AG09319 (cell line): ENCODE results near the gene CHMP6.
"Not testable (repeated sequence)": the region's sequence is repeated elsewhere in the genome, so short reads cannot be mapped to it uniquely, and the experiment has no call there.

Source experiments
- DNase-seq: peaks from one replicate; pipeline ENCODE4 v3.0.0-alpha.2; 2010; ENCODE audit warnings: low read depth; ENCODE audit errors: extremely low read depth
- TF ChIP-seq, protein P1 (sequence below): IDR thresholded peaks from 2 replicates; pipeline ENCODE4 v1.5.1; 2011; ENCODE audit warnings: low read depth, mild to moderate bottlenecking, inconsistent platforms, low read length, moderate library complexity

CHMP6 gene

DNA sequence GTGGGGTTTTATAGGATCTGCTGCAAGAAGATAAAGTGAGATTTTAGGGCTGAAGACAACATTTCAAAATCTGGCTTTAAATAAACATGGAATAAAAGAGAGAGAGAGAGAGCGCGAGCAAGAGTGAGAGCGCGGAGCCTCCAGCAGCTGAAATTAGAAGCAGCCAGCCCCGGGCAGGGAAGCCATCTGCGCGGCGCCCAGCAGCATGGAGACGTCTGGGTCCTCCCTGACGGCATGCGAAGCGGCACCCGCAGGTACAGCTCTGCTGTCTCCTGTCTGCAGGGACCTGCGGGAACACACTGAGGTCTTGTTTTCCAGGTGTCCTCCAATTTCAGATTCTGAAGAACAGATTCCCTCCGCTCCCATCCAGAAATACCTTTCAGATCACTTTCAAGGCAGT lies 35.4 kb downstream of the CHMP6 start:
- no peak for DNase-seq
- TF ChIP-seq, protein P1, sequence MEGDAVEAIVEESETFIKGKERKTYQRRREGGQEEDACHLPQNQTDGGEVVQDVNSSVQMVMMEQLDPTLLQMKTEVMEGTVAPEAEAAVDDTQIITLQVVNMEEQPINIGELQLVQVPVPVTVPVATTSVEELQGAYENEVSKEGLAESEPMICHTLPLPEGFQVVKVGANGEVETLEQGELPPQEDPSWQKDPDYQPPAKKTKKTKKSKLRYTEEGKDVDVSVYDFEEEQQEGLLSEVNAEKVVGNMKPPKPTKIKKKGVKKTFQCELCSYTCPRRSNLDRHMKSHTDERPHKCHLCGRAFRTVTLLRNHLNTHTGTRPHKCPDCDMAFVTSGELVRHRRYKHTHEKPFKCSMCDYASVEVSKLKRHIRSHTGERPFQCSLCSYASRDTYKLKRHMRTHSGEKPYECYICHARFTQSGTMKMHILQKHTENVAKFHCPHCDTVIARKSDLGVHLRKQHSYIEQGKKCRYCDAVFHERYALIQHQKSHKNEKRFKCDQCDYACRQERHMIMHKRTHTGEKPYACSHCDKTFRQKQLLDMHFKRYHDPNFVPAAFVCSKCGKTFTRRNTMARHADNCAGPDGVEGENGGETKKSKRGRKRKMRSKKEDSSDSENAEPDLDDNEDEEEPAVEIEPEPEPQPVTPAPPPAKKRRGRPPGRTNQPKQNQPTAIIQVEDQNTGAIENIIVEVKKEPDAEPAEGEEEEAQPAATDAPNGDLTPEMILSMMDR, result no peak

DNA sequence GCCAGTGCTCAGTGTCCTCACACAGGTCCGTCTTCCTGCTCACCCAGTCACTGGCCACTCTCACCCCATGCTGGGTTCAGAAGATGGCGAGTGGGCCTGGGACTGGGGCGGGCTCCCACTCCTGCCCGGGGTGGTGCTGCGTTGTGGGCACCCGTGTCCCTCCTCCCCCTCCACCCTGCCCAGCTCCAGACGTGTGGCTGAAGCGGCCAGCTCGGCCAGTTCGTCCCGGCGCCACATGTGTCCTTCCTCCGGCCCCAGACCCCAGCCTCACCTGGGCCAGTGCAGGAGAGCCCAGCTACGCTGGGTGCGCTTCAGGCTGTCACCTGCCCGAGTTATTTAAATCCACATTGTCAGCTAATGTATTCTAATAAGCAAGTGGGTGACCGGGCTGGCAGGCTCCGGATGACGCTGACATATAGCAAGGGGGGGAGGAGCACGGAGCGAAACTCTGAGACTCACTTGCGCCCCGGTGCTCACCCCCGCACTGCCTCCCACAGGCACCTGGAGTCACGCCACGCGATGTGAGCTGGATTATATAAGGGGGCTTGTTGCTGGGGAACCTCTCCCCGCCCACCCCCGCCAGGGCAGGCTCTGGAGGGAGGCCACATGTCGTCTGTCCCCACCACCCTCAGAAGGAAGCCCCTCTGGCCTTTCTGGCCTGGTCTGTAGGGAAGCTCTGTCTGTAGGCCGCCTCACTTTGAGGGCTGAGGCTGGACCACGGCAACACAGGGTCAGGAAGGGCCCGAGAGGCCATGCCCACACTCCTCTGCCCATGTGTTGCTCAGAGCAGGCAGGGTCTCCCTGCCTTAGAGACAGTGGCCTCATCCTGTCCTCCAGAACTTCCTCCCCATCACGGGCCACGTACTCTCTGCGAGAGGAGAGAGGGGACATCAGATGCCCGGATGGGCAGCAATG lies 36.2 kb downstream of the CHMP6 start:
- DNase-seq, result no peak

DNA sequence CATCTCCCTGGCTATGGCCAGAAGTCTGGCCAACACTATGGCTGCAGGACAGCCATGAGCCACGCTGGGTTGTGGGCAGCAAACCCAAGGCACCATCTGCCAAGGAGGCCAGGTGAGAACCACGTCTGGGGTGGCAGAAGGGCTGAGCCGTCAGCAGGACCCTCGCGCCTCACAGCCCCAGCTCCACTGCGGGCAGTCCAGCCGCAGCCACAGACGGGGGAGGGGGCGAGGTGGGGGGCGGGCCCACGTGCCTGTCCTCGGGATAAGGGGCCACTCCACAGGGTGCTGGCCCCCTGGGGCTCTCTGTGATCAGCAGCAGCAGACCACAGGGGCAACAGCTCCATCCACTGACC lies 36.8 kb downstream of the CHMP6 start:
- no peak for DNase-seq
- TF ChIP-seq, protein P1, result no peak

More for the DNA sequence above, 36.2 kb downstream of the CHMP6 start:
- TF ChIP-seq, protein P1, result no peak

DNA sequence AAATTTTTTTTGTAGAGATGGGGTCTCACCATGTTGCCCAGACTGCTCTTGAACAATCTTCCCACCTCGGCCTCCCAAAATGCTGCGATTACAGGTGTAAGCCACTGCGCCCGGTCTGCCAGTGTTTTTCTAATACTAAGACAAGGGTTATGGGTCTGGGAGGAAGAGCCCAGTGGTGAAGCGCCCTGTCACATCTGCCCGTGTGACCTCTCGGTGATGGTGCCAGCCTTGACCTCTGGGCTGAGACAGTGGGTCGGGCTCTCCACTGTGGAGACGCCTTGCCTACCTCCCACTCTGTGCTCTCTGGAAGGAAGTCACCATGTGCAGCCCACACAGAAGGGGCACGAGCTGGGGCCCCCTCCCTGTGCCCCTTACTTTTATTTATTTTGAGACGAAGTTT lies 38.2 kb downstream of the CHMP6 start:
- TF ChIP-seq, protein P1, result no peak
- DNase-seq, result no peak

DNA sequence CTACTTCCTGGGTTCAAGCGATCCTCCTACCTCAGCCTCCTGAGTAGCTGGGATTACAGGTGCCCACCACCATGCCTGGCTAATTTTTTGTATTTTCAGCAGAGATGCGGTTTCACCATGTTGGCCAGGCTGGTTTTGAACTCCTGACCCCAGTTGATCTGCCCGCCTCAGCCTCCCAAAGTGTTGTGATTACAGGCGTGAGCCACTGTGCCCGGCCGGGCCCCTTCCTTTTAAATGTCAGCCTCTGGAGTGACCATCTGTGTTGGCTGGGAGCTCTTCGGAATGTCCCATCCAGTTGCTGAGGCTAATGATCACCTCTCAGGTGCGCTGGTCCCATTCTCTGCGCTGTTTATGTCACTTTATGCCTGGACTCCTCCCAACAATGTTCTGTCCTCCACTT lies 38.7 kb downstream of the CHMP6 start:
- not testable (repeated sequence) for DNase-seq

DNA sequence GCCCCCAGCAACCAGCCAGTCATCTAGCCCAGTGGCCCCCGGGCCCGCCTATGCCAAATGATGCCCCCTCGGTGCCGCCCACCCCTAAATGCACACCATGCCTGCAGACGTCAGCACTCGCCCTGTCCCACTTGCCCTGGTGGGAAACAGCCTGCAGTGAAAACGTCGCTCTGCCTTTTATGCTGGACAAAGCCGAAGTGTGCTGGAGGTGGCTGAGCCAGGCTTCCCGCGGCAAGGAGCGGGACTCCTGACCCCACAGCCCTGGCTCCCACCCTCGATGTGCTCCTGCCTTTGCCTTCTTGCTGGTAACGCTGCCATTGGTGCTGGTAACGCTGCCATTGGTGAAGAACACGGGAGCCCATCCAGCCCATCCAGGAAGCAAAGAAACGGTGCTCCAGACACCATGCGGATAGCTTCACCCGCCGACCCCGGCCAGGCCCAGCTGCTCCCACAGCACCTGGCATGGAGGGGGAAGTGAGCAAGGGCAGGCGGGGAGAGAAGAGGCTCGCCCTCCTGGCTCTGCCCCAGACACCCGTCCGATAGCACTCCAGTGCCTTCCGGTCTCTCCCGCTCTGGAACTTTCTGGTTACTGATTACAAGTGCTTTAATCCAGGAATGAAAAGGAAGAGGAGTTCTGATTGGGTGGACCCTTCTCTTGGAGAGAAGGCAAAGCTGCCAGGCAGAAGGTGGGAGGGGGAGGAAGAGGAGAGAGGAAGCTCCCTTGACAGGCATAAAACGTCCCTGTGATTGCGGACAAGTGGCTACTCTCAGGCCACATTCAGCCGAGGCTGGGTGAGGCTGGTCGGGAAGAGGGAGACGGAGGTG lies 39.3 kb downstream of the CHMP6 start:
- TF ChIP-seq, protein P1, result no peak
- DNase-seq, result no peak

DNA sequence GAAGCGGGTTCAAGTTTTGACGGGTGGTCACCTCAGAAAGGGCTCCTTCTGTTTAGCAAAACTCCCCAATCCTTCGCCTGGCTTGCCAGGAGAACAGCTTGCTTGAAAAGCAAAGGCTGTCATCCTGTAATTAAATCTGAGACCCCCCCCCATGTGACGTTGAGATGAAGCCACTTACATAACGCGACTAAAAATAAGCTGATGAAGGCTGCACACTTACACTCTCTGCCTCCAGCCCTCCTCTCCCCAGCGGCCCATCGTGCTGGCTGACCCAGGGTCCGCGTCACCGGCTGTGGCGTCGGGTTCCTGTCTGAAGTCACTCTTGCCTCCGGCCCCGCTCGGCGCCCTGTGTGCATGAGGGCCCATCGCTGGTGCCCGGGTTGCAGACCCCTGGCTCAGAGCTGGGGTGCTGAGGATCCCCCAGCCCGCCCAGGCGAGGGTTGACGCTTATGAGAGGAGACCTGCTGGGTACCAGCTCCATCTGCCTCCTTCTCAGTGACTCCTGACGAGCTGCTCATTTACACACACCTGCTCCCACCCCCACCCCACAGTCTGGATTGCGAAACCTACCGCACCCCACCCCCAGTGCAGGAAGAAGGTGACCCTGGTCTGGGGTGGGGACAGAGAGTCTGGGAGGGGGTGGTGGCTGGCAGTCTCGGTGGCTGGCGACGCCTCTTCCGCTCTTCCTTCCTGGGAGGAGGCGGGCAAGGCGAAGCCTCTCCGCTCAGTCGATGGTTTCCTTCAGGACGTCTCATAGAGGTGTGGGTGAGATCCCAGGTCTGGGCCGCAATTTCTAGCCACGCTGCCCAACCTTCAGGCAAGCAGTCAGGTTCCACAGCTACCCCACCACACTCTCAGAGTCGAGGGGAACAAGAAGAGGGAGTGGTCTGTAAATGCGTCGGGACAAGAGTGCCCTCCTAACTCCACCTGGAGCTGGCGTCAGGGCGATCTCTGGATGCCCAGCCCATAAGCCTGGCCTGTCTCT lies 40.2 kb downstream of the CHMP6 start:
- TF ChIP-seq, protein P1, result no peak
- DNase-seq, result no peak
